Midbrain (tissue), 1 donor: Measurements from ENCODE around the gene CRYBG1.

Experiments used
- DNase-seq: peaks from one replicate; lab custom pipeline; 2025; lab: John Stamatoyannopoulos, UW

Gene CRYBG1

GRCh38 chr6:106458021-106458986 lies 97.8 kb downstream of the CRYBG1 start:
- DNase-seq = no peak

- DNase-seq = no peak
These were observed 100.0 kb downstream of the CRYBG1 start for GRCh38 chr6:106460481-106460880.

GRCh38 chr6:106461084-106461483 lies 100.6 kb downstream of the CRYBG1 start:
- no peak for DNase-seq

GRCh38 chr6:106462923-106463557 lies 102.5 kb downstream of the CRYBG1 start:
- DNase-seq = no peak

GRCh38 chr6:106466211-106466610 lies 105.7 kb downstream of the CRYBG1 start:
- no peak for DNase-seq

DNA sequence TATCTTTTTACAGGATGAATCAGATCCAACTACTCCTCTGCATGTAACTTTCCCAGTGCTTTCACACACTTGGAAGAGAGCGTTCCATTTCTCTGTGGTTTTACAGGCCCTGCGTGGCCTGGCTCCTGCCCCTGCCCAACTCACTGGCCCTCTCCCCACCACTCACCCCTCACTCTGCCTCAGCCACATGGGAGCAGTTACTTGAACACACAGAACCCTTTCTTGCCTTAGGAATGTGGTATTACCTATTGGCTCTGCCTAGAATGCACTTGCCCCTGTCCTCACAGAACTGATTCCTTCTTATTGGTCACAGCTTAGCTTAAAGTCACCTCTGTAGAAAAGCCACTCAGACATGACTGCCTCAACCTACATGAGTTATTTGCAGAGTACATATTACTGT lies 108.4 kb downstream of the CRYBG1 start:
- DNase-seq = no peak

DNA sequence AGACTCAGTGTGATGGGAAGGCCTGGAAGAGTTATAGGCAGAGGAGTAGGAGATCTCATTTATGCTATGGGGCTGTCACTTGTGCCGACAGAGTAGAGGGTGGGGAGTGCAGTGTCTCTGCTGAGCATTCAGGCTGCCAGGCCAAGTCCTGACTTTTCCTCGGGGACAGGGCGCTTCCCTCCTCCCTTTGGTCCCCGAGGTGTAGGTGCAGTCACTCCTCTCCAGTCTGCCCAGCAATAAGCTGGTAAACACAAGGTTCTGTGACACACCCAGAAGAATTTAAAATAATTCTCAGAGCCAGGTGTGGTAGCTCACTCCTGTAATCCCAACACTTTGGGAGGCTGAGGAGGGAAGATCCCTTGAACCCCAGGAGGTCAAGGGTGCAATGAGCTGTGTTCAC lies 109.4 kb downstream of the CRYBG1 start:
- DNase-seq = no peak

DNA sequence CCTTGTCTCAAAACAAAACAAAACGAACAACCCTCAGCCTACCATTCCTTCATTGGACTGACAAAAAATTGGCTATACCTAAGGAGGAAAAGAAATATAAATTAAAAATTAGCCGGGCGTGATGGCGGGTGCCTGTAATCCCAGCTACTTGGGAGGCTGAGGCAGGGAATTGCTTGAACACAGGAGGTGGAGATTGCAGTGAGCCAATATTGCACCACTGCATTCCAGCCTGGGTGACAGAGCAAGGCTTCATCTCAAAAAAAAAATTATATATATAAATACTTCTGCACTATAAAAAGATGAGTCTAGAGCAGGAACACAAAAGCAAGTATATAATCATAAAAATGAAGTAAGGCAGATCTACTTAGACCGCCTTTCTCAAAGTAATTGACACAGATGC lies 109.8 kb downstream of the CRYBG1 start:
- no peak for DNase-seq

DNA sequence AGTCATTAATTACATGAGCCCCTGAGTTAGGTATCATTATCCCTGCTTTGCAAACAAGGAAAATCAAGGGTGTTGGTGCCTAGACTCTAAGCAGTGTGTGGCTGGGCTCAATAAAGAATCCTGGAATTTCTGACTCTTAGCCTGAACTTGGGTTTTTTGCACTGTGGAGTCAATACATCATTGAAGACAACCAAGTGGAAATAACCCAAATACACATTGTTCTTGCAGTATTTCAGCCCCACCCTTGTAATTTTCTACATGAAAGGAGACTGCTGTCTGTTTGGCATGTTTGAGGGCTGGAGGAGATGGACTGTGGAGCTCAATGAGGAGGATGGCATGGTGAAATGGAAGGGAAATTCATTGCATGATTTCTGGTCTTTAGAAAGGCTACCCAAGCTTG lies 110.3 kb downstream of the CRYBG1 start:
- no peak for DNase-seq

DNA sequence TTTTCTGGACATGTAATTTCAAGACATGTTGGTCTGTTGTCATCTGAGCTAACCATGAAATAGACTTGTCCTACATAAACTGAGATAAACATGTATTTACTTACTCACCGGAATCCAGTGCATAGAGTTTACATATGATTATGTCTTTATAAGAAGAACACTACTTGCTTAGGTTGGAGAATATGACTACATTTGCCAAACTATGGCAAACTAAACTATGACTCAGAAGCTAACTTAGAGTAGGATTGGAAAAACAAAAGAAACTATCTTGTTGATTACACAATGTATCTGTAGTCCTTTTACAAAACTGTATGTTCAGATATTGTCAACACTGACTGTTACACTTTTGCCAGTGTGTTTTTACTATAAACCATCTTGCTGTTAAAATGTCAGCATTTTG lies 113.3 kb downstream of the CRYBG1 start:
- no peak for DNase-seq

GRCh38 chr6:106474466-106474865 lies 113.9 kb downstream of the CRYBG1 start:
- no peak for DNase-seq

- DNase-seq = no peak
These were observed 114.8 kb downstream of the CRYBG1 start for GRCh38 chr6:106475284-106475683.

DNA sequence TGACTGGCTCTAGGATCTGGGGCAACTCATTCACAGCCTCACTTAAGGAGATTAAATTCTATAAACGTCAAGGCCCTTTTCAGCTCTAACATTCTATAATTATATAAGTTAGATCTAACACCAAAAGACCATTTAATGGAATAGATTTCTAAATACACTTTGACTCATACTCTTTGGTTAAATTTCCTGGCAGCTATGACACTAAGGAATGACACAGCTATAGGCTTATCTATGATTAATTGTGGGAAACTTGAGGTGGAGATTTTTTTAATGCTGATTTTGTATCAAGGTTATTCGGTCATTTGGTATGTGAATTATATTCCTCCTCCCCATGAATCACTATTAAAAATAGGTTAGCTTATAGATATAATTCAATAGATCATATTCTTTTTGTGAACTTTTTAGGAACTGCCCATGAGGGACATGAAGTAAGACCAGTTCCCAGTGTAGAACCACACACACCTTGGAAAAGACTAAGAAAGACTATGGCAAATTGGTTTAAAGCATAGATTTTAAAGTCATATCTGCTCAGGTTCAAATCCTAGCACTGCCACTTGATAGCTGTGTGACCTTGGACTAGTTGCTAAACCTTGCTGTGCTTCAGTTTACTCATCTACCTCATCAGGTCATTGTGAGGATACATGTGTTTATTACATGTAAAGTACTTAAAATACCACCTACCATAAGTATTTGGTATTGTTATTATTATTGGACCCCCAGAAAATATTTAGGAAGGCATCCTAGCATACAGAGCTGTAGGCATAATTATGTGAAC lies 116.0 kb downstream of the CRYBG1 start:
- no peak for DNase-seq

DNA sequence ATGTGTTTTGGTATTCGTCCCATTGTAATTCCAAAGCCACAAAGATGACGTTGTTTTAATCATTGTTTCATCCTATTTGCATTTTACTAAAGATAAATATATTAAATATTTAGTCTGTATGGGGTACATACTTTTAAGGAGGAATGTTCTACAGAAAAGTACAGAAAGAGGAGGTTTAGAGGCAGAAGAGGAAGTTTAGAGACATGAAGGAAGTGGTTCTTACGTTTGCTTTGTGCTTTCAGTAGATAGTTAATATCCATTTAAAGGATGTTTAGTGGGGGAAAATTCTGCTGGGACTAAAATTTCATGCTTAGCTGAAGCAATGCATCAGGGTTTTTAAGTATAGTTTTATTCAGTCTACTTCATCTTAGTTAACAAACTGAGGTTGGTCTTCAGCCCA lies 116.6 kb downstream of the CRYBG1 start:
- no peak for DNase-seq

DNA sequence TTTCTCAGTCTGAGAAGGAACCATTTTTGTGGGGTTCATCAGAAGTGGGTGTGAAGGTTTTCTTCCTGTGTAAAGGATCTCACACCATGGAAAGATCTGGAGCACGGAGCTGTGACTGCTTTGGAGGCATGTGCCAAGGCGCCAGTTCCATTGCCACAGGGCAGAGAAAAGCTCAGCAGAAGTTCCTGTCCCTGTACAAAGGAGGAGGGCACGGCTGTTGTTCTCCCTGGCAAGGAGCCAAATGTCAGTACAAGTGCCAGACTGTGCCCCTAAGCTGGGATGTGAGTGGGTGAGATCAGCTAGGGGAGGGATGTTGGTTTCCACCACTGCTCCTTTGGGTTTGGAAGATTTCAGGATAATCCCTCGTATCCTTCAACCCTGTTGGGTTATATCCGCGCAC lies 117.3 kb downstream of the CRYBG1 start:
- no peak for DNase-seq

- DNase-seq = no peak
These were observed 125.7 kb downstream of the CRYBG1 start for GRCh38 chr6:106486236-106486635.

- no peak for DNase-seq
These were observed 128.2 kb downstream of the CRYBG1 start for GRCh38 chr6:106488494-106489370.

DNA sequence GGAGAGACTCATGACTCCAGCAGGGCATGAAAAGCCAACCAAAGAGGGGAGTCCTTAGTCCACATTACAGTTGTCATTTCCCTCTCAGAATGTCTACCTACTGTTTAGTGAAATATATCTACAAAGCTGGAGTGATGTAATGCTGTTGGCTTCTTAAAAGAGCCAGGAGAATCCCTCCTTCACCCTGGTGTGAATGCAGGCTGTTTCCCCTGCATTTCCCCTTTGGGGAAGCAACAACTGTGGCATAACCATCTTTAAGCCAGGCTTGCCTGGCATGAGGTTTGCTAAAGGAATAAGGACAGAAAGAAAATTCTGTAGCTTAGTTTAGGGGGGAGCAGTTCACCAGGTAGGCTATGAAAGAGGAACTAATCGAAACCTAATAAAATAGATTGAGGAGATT lies 129.5 kb downstream of the CRYBG1 start:
- no peak for DNase-seq

- no peak for DNase-seq
These were observed 129.9 kb downstream of the CRYBG1 start for GRCh38 chr6:106490436-106490835.

- DNase-seq = no peak
These were observed 130.5 kb downstream of the CRYBG1 start for GRCh38 chr6:106490974-106491373.

GRCh38 chr6:106495014-106495413 lies 134.5 kb downstream of the CRYBG1 start:
- no peak for DNase-seq

- DNase-seq = no peak
These were observed 136.3 kb downstream of the CRYBG1 start for GRCh38 chr6:106496823-106497222.
